CD14-positive monocyte (primary cell): ENCODE results near the gene STARD3. TPM values are rescaled to one million over a fixed set of nuclear protein-coding genes. Genes with fewer than 3 reads are reported as not detected.
A peak's percentile ranks its signal among the peaks of the same experiment; 100 is the strongest.

Source experiments
- DNase-seq, 3 donors: peaks; one replicate each; pipeline ENCODE4 v3.0.0-alpha.2; 2011 to 2022
- H2AFZ ChIP-seq: 2 replicates; pipeline ENCODE4 v1.6.0; 2012; ENCODE audit warnings: mild to moderate bottlenecking, low read depth, low read length, inconsistent platforms; ENCODE audit not compliant: insufficient read depth, poor library complexity, severe bottlenecking
- H3K27ac ChIP-seq, 2 donors: 1 replicate in 1 of 2; 2 replicates in 1 of 2; pipeline ENCODE4 v1.5.1; 2012 to 2013; ENCODE audit warnings: low read length in 2 of 2, control low read depth in 1 of 2, inconsistent platforms in 1 of 2, low read depth in 1 of 2, mild to moderate bottlenecking in 1 of 2
- H3K27me3 ChIP-seq, 2 donors: one replicate each; pipeline versions ENCODE4 v1.6.0 to v1.6.1; 2011 to 2013; ENCODE audit warnings: low read length in 2 of 2; ENCODE audit not compliant: control insufficient read depth in 2 of 2, insufficient read depth in 2 of 2
- H3K36me3 ChIP-seq, 2 donors: replicated peaks in 1 of 2; 1 replicate in 1 of 2; 2 replicates in 1 of 2; pipeline versions ENCODE4 v1.5.1 to v1.6.1; 2012 to 2013; ENCODE audit warnings: low read length in 2 of 2, control low read depth in 1 of 2, inconsistent platforms in 1 of 2, mild to moderate bottlenecking in 1 of 2; ENCODE audit not compliant: insufficient read depth in 2 of 2, control insufficient read depth in 1 of 2
- H3K4me1 ChIP-seq, 2 donors: 1 replicate in 1 of 2; 2 replicates in 1 of 2; pipeline versions ENCODE4 v1.5.1 to v1.6.1; 2012 to 2013; ENCODE audit warnings: low read length in 2 of 2, control low read depth in 1 of 2, inconsistent platforms in 1 of 2, mild to moderate bottlenecking in 1 of 2, moderate library complexity in 1 of 2; ENCODE audit not compliant: insufficient read depth in 2 of 2, control insufficient read depth in 1 of 2
- H3K4me2 ChIP-seq: replicated peaks from 2 replicates; pipeline ENCODE3; 2012; ENCODE audit warnings: low read length, moderate library complexity, mild to moderate bottlenecking; ENCODE audit not compliant: poor library complexity, severe bottlenecking; ENCODE audit errors: extremely low read depth
- H3K4me3 ChIP-seq, 3 experiments: fragments of 200-600 bp in 1 of 3; sonication (generic) in 1 of 3; replicated peaks in 1 of 3; 1 replicate in 2 of 3; 2 replicates in 1 of 3; pipeline ENCODE4 v1.5.1; 2011 to 2013; ENCODE audit warnings: low read length in 3 of 3, mild to moderate bottlenecking in 3 of 3, control low read depth in 2 of 3, low read depth in 2 of 3, inconsistent platforms in 1 of 3, moderate library complexity in 1 of 3
- H3K79me2 ChIP-seq: 2 replicates; pipeline ENCODE4 v1.6.0; 2012; ENCODE audit warnings: mild to moderate bottlenecking, control low read depth, inconsistent platforms, low read length, moderate library complexity; ENCODE audit not compliant: insufficient read depth
- H3K9ac ChIP-seq: 2 replicates; pipeline ENCODE4 v1.6.0; 2017; ENCODE audit warnings: low read length, mild to moderate bottlenecking; ENCODE audit not compliant: insufficient read depth, poor library complexity, severe bottlenecking
- H3K9me3 ChIP-seq, 2 donors: replicated peaks in 1 of 2; 1 replicate in 1 of 2; 2 replicates in 1 of 2; pipeline versions ENCODE4 v1.5.1 to v1.6.1; 2012 to 2013; ENCODE audit warnings: low read length in 2 of 2, control low read depth in 1 of 2; ENCODE audit not compliant: control insufficient read depth in 1 of 2, insufficient read depth in 1 of 2
- H4K20me1 ChIP-seq: 2 replicates; pipeline ENCODE4 v1.6.0; 2012; ENCODE audit warnings: mild to moderate bottlenecking, low read length, control low read depth, moderate library complexity; ENCODE audit not compliant: insufficient read depth
- H3K27ac Mint-ChIP-seq, 7 donors: one replicate each; pipeline ENCODE4 v1.8.0; 2020; ENCODE audit warnings: mild to moderate bottlenecking in 7 of 7, mixed read lengths in 7 of 7, moderate library complexity in 6 of 7, inconsistent platforms in 2 of 7
- H3K27me3 Mint-ChIP-seq, 3 donors: one replicate each; pipeline ENCODE4 v1.8.0; 2021 to 2022; ENCODE audit warnings: low read depth in 3 of 3, mild to moderate bottlenecking in 3 of 3, mixed read lengths in 3 of 3, moderate library complexity in 3 of 3, inconsistent platforms in 1 of 3
- H3K36me3 Mint-ChIP-seq, 2 donors: one replicate each; pipeline ENCODE4 v1.8.0; 2020; ENCODE audit warnings: mixed read lengths in 2 of 2, inconsistent platforms in 1 of 2, mild to moderate bottlenecking in 1 of 2
- H3K4me1 Mint-ChIP-seq: one replicate; pipeline ENCODE4 v1.8.0; 2020; ENCODE audit warnings: mild to moderate bottlenecking, mixed read lengths
- H3K4me3 Mint-ChIP-seq, 2 donors: one replicate each; pipeline ENCODE4 v1.8.0; 2020; ENCODE audit warnings: mild to moderate bottlenecking in 2 of 2, mixed read lengths in 2 of 2, moderate library complexity in 1 of 2
- H3K9me3 Mint-ChIP-seq, 7 donors: one replicate each; pipeline ENCODE4 v1.8.0; 2020 to 2022; ENCODE audit warnings: mixed read lengths in 7 of 7, mild to moderate bottlenecking in 6 of 7, moderate library complexity in 6 of 7, inconsistent platforms in 2 of 7
- CTCF ChIP-seq: fragments of 200-600 bp; IDR thresholded peaks from one replicate; pipeline ENCODE4 v1.8.0; 2022; ENCODE audit warnings: antibody characterized with exemption, mild to moderate bottlenecking
- WGBS: methylation state at CpG from one replicate; pipeline ENCODE4 v1.1.5; 2013; ENCODE audit warnings: missing lambda C conversion rate; ENCODE audit not compliant: insufficient coverage; 5-methylcytosine and 5-hydroxymethylcytosine counted together
- intact Hi-C, 2 donors: fragments of 100-400 bp; cut with micrococcal nuclease; formaldehyde crosslinking; loops; one replicate each; pipeline versions ENCODE4 v1.15.0 to v1.15.1; 2023
- polyA plus RNA-seq, 3 donors: library from polyadenylated mRNA; depleted of rRNA in 1 of 3; unstranded in 2 of 3; stranded (reverse) in 1 of 3; fragments of 300-500 nt in 2 of 3; fragments of >200 nt in 1 of 3; fragmentation: Illumina TruSeq in 2 of 3; gene quantifications; 1 replicate in 2 of 3; 2 replicates in 1 of 3; pipeline ENCODE4 v1.2.3, GENCODE V29; 2012 to 2021

The STARD3 gene
- polyA plus RNA-seq, 3 donors = 35.1 to 114 (median 45.3) TPM

GRCh38 chr17:39596543-39597267, 40.2 kb upstream of the STARD3 start:
- H3K9me3 Mint-ChIP-seq = peaks cover 0 to 26% (median 3%) of the 10 kb centered on the region in 7 donors
- no peaks in the 10 kb centered on the region for H4K20me1 ChIP-seq
- H3K9ac ChIP-seq = no peak overlapping the region
- no peaks in the 10 kb centered on the region for H3K4me1 ChIP-seq
- H3K4me3 Mint-ChIP-seq = peak overlapping the region in 1 of 2 donors; percentile 75
- no peak overlapping the region for H2AFZ ChIP-seq
- WGBS = 6% methylated on average over 30 of the region's 47 CpGs
- peaks cover 69 to 92% of the 10 kb centered on the region in 2 donors for H3K27me3 ChIP-seq
- H3K4me3 ChIP-seq = no peak overlapping the region
- H3K79me2 ChIP-seq = no peaks in the 10 kb centered on the region
- H3K27me3 Mint-ChIP-seq = peaks cover 92 to 95% (median 95%) of the 10 kb centered on the region in 3 donors
- no peak for DNase-seq
- H3K27ac ChIP-seq = no peak overlapping the region
- peaks cover 8% of the 10 kb centered on the region for H3K4me1 Mint-ChIP-seq
- no peaks in the 10 kb centered on the region for H3K36me3 ChIP-seq
- H3K4me2 ChIP-seq = no peak overlapping the region
- H3K9me3 ChIP-seq = peaks cover 0 to 33% of the 10 kb centered on the region in 2 donors
- TF ChIP-seq CTCF = no peak
- H3K27ac Mint-ChIP-seq = no peak overlapping the region
- H3K36me3 Mint-ChIP-seq = peaks cover 0 to 6% of the 10 kb centered on the region in 2 donors
- intact Hi-C loops = no loop called here

GRCh38 chr17:39597372-39598046, 39.4 kb upstream of the STARD3 start:
- TF ChIP-seq CTCF = no peak
- Mint-ChIP-seq H3K27ac (no peak overlapping the region), H3K36me3 (peaks cover 0 to 6% of the 10 kb centered on the region in 2 donors), H3K27me3 (peaks cover 92 to 95% (median 95%) of the 10 kb centered on the region in 3 donors), H3K4me1 (peaks cover 8% of the 10 kb centered on the region), H3K4me3 (peak overlapping the region in 1 of 2 donors; percentile 75), H3K9me3 (peaks cover 0 to 29% (median 3%) of the 10 kb centered on the region in 7 donors)
- no peak for DNase-seq
- H4K20me1 ChIP-seq = no peaks in the 10 kb centered on the region
- peaks cover 0 to 41% of the 10 kb centered on the region in 2 donors for H3K9me3 ChIP-seq
- 11% methylated on average over 15 of the region's 22 CpGs for WGBS
- no peak overlapping the region for H3K9ac ChIP-seq
- no peaks in the 10 kb centered on the region for H3K79me2 ChIP-seq
- no peak overlapping the region for H3K4me2 ChIP-seq
- intact Hi-C loops = no loop called here
- H2AFZ ChIP-seq = no peak overlapping the region
- H3K4me3 ChIP-seq = no peak overlapping the region
- H3K27ac ChIP-seq = no peak overlapping the region
- H3K27me3 ChIP-seq = peaks cover 76 to 93% of the 10 kb centered on the region in 2 donors
- no peaks in the 10 kb centered on the region for H3K4me1 ChIP-seq
- H3K36me3 ChIP-seq = no peaks in the 10 kb centered on the region
